ENCODE results near the gene ITIH5.

ITIH5 gene

DNA sequence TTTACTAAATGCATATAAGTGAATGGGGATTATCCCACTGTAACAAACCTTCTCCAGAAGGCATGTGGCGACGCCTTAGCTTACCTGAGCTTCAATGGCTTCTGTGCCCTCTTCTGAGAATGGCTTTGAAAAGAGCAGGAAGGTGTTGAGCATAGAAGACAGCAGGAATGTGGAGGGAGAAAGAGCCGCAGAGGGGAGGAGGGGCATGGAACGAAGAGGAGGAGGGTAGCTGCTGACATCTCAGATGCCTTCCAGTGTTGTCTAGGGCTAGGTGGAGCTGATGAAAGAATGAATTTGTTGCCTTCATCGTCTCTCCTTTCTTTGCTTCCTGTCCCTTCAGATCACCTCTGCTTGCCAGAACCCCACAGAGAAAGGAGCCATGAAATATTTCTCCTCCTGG is 86.2 kb downstream of the ITIH5 start:
- DNase-seq, result no peak

DNA sequence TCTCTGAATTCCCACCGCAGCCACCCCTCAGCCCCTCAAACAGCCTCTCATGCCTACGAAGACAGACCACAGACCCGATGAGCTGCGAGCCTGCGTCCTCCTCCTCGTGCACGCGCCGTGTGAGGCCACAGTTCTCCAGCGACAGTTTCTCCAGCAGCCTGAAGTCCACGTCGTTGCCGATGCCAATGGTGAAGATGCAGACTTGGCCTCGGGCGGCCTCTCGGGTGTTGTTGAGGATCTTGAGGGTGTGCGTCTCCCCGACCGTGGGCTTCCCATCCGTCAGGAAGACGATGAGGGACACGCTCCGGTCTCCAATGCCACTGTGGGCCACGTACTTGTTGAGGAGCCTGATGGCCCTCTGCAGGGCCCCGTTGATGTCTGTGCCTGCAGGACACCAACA is 87.1 kb downstream of the ITIH5 start:
- no peak for DNase-seq

- no peak for DNase-seq
Measured at GRCh38 chr10:7577579-7577978, 89.2 kb downstream of the ITIH5 start.

DNA sequence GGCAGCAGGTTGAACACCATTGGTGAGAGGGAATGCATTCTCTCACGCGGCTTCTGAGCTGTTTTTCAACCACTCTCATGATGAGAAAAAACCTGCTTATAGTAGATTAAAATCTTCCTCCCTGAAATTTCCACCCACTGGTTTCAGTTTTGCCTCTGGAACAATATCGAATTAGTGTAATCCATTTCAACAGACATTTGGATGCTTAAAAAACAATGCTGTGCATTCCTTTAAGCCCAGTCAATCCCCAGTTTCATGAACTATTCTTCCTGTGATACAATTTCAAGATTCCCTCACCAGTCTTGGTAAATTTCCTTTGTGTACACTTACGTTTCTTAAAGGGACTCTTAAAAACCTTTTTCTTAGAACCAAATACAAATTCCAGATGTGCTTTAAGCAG is 89.6 kb downstream of the ITIH5 start:
- no peak for DNase-seq

DNA sequence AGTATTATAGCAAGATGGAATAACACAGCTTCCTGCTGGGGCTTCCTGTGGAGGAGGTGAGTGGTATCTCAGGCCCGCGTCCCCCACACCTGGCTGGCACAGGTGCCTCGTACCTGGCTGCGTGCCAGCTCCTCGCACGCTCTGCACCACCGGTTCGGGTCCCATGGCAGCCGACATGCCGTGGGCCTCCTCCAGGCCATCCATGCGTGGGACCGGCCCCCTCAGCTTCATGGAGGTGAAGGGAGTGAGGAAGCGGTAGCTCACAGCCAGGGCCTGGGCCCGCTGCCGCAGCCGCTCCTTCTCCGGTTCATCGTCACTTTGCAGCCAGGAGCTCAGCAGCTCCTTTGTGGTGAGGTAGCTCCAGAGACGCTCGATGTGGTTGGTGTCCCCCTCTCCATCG is 90.4 kb downstream of the ITIH5 start:
- no peak for DNase-seq

DNA sequence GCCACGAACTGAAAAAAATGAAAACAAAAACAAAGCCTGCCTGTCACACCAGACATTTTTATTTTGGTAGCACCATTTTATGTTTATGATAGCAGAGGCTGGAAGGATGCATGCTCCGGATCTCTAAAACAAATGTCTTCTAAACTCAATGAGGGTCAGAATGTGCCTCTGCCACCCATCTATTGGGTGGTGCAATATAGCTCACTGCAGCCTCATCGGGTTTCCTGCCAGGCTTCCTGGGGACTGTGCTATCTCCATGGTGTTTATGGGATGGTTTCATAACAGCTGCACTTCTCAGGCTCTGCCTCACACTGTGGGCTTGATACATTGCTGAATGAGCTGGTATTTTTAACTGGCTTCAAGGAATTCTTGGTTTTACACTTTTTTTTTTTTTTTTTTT is 94.4 kb downstream of the ITIH5 start:
- peak; percentile 22 for DNase-seq

DNA sequence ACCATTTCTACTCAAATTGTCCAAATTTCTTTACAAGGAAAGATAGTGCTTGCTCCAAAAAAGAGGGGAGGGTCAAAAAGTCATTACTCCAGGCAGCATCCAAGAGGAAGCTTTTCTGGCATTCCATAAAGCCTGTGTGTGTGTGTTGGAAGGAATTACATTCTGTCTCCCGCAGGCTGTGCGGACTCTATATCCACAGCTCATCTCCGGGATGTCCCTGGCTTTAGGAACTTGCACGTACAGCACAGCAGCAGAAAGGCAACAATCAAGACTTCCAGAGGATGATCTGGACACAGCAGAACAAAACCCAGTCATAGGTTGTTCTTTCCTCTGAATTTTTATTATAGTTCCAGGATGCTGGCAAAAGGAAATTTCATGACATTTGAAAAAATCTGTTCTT is 94.8 kb downstream of the ITIH5 start:
- DNase-seq, result peak; percentile 64

- DNase-seq, result no peak
Measured at GRCh38 chr10:7567911-7568620, 98.7 kb downstream of the ITIH5 start.

GRCh38 chr10:7566891-7567290 is 99.9 kb downstream of the ITIH5 start:
- DNase-seq, result no peak

DNA sequence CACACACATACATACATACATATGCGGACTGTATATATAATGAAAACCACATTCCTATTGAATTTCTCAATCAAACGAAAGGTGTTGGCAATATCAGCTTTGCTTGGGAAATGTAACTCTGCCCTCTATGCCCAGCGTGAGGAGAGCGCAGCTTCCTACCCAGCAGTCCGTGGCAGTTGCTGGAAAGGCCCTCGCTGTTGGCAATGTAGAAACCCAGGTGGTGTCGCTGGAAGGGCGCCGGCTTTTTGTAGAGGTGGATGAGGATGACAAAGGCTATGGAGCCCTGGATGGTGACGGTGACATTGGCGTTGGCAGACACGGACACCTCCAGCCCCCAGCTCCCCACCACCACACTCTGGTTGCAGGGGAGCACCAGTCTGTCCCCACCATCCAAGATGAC is 100.9 kb downstream of the ITIH5 start:
- no peak for DNase-seq

DNA sequence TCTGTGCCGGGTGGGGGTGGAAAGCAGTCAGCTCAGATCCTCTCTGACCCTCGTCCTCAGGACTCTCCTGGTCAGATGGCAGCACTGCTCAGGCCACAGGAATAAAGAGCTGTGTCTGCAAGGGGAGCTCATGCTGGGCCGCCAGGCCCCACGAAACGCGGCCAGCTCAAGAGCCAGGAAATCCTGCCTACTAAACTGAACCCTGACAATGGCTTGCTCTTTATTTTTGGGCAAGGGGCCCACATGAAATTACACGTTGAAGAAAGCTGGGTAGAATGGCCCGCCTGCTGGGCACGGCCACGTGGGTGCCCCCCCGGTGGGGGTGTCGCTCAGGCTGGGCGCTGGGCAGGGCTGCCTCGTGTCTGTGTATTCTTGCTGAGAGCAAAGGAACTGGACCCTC is 103.0 kb downstream of the ITIH5 start:
- no peak for DNase-seq

- peak; percentile 30 for DNase-seq
Measured at GRCh38 chr10:7563368-7563767, 103.4 kb downstream of the ITIH5 start.

DNA sequence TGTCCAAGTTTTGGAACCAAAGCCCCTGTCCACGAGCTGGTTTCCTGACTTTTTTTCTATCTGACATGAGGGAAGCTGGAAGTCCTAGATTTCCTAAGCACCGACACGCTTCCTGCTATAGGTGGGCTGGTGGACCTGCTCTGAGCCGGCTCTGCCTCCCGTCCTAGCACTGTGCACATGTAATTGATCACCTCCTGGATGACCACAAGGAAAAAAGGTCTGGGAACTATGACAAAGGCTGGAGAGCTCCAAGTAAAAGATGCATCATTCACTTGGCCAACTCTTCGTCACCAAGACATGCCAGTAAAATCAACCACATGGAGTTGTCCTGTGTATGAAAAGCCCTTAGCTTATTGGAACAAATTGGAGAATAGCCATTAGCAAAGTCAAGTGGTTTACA is 104.8 kb downstream of the ITIH5 start:
- DNase-seq, result no peak

GRCh38 chr10:7561216-7561893 is 105.4 kb downstream of the ITIH5 start:
- peak; percentile 63 for DNase-seq

- no peak for DNase-seq
Measured at GRCh38 chr10:7560519-7560918, 106.2 kb downstream of the ITIH5 start.

GRCh38 chr10:7559386-7559785 is 107.4 kb downstream of the ITIH5 start:
- peak; percentile 6 for DNase-seq

DNA sequence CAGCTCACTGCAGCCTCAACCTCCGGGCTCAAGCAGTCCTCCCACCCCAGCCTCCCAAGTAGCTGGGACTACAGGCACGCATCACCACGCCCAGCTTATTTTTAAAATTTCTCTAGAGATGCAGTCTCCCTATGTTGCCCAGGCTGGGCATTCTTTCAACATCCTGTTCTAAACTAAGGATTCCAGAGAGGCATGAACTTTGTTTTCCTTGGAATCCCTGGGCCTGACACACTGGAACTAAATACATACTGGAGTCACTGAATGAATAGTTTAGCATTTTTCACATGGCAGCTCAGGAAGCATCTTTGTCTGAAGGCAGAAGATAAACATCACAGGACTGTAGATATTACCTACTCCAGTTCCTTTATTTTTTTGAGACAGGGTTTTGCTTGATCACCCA is 108.7 kb downstream of the ITIH5 start:
- no peak for DNase-seq

DNA sequence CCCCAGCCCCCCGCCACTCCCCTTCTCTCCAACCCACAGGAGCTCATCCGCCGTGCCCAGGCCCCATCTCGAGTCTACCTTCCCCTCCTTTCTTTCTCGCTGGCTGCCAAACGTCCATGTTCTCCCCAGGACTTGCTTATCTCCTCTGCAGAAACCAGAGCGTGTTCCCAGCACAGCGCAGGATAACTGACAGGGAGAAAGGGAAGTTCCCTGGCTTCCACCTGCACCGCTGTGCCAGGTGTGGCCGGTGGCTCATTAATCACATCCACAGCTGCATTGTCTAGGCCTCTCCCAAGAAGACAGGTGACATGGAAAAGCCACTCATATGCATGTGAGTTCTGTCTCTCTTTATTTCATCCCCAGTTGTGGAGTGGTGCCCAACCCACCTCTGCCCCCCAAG is 113.2 kb downstream of the ITIH5 start:
- no peak for DNase-seq

- peak; percentile 74 for DNase-seq
Measured at GRCh38 chr10:7551950-7552716, 114.6 kb downstream of the ITIH5 start.

DNA sequence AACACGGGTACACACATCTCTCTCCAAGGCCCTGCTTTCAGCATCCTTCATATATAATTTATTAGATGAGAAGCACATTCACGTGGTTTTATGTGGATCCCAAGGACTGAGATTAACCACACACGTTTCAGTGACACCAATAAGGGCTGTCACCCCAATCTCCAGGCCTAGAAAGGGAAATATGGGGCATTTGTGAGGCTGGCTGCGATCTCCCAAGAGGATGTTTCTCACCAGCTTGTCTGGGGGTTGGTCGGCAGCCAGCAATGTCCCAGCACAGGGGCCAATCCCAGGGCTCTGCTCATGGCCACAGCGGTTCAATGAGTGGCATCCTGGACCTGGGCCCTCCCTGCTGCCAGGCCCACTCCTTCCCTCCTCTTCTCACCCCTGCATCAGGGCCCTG is 115.5 kb downstream of the ITIH5 start:
- peak; percentile 38 for DNase-seq

- DNase-seq, result no peak
Measured at GRCh38 chr10:7550013-7550412, 116.8 kb downstream of the ITIH5 start.

DNA sequence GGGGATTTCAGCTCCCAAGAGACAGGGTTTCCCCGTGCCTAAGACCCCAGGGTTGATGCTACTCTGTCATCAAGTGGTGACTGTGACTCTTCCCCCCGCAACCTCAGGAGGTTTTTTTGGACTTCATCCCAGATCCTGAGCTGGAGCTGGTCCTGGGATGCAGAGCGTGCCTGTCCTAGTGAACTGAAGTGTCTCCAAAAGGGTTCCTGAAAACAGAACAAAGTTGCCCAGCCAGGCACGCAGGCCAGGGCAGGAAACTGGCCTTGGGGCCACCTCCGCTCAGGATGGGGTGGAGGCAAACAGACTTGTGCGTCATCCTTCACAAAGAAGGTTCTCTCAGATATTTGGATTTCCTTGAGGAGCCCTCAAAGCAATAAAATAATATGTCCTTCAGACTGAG is 118.9 kb downstream of the ITIH5 start:
- no peak for DNase-seq

GRCh38 chr10:7547206-7547605 is 119.6 kb downstream of the ITIH5 start:
- peak; percentile 58 for DNase-seq

- DNase-seq, result peak; percentile 40
Measured at GRCh38 chr10:7546385-7546967, 120.3 kb downstream of the ITIH5 start.
